A673 (cell line): ENCODE measurements around the gene SLC44A3. TPM values are rescaled to one million over a fixed set of nuclear protein-coding genes. Genes with fewer than 3 reads are reported as not detected.

Experiments used
- BruUV-seq: library from RNA; stranded (reverse); fragments of 400-500 nt; replicated peaks from 2 replicates; lab custom pipeline; 2021; lab: Mats Ljungman, UMichigan
- CTCF ChIA-PET: fragments of 300-600 bp; sonication (Branson Sonifier 250); formaldehyde crosslinking; loops from one replicate; lab custom pipeline; 2022; ENCODE audit warnings: antibody characterized with exemption; lab: Charles Lee
- POLR2A ChIA-PET: fragments of 300-600 bp; sonication (Branson Sonifier 250); formaldehyde crosslinking; loops from one replicate; lab custom pipeline; 2022; ENCODE audit warnings: antibody characterized with exemption; ENCODE audit not compliant: low non-redundant PET; lab: Charles Lee
- DNase-seq: peaks from one replicate; pipeline ENCODE4 v3.0.0-alpha.2; 2015; ENCODE audit warnings: low spot score
- H3K27ac ChIP-seq: fragments of 200-600 bp; sonication (generic); 2 replicates; pipeline ENCODE4 v1.5.1; 2016; ENCODE audit warnings: mixed run types, low read depth, mild to moderate bottlenecking, mixed read lengths, antibody characterized with exemption, low read length; ENCODE audit not compliant: poor library complexity, severe bottlenecking
- H3K27me3 ChIP-seq: fragments of 200-600 bp; sonication (generic); replicated peaks from 2 replicates; pipeline ENCODE4 v1.6.1; 2017; ENCODE audit warnings: mixed run types, low read depth, mild to moderate bottlenecking, mixed read lengths, antibody characterized with exemption, low read length; ENCODE audit not compliant: insufficient read depth, poor library complexity
- H3K36me3 ChIP-seq: fragments of 200-600 bp; sonication (generic); 2 replicates; pipeline ENCODE4 v1.6.1; 2016; ENCODE audit warnings: mixed run types, mild to moderate bottlenecking, mixed read lengths, antibody characterized with exemption, low read length; ENCODE audit not compliant: insufficient read depth, poor library complexity, severe bottlenecking
- H3K4me1 ChIP-seq: fragments of 200-600 bp; sonication (generic); 2 replicates; pipeline ENCODE4 v1.6.1; 2017; ENCODE audit warnings: mixed run types, mild to moderate bottlenecking, mixed read lengths, antibody characterized with exemption, low read length; ENCODE audit not compliant: insufficient read depth, poor library complexity, severe bottlenecking
- H3K4me3 ChIP-seq: fragments of 200-600 bp; sonication (generic); 2 replicates; pipeline ENCODE4 v1.5.1; 2016; ENCODE audit warnings: low read depth, mixed run types, mild to moderate bottlenecking, mixed read lengths, low read length; ENCODE audit not compliant: poor library complexity, severe bottlenecking
- H3K9me3 ChIP-seq: fragments of 200-600 bp; sonication (generic); 2 replicates; pipeline ENCODE4 v1.6.1; 2016; ENCODE audit warnings: mixed run types, low read depth, mild to moderate bottlenecking, mixed read lengths, antibody characterized with exemption, low read length; ENCODE audit not compliant: poor library complexity, severe bottlenecking
- CTCF ChIP-seq: fragments of 300-800, 200-600 bp; sonication (generic); conservative IDR thresholded peaks from 2 replicates; pipeline ENCODE4 v1.5.1; 2017; ENCODE audit warnings: low read depth, mild to moderate bottlenecking, antibody characterized with exemption, low read length, moderate library complexity, mixed read lengths
- EZH2 ChIP-seq: fragments of 200-600 bp; sonication (generic); IDR thresholded peaks from 2 replicates; pipeline ENCODE4 v1.6.1; 2017; ENCODE audit warnings: borderline replicate concordance, low read depth, mild to moderate bottlenecking, mixed read lengths, antibody characterized with exemption, low read length; ENCODE audit not compliant: poor library complexity, severe bottlenecking
- intact Hi-C: fragments of 100-400 bp; cut with micrococcal nuclease; formaldehyde crosslinking; loops from one replicate; pipeline ENCODE4 v1.10.0; 2022; ENCODE audit not compliant: unreplicated experiment
- total RNA-seq: library from RNA; stranded (reverse); gene quantifications from 2 replicates; pipeline ENCODE4 v1.2.3, GENCODE V29; 2021

SLC44A3 gene
- total RNA-seq, 1 experiment from 2014 or later, result not detected

DNA sequence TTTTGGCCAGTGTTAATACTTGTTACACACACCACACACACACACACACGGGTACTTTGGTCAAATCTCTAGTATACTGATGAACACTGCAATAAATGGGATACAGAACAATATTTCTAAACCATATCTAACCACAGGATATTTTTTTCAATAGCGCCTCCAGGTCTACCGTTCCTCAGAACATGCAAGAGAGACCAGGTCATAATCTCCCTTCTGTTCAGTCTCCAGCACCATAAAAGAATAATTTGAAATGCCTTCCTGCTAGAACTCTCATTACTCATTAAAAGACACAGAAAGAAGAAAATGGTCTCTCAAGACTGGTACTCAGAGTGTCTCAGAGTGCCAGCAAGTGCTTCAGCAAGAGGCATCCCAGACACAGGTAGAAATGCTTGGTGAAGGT, 11.5 kb upstream of the SLC44A3 start:
- Histone ChIP-seq H3K36me3 (no peaks in the 10 kb centered on the region), H3K4me1 (peaks cover under 1% of the 10 kb centered on the region), H3K4me3 (no peak overlapping the region), H3K9me3 (no peaks in the 10 kb centered on the region), H3K27ac (no peak overlapping the region), H3K27me3 (peaks cover 4% of the 10 kb centered on the region)
- CTCF ChIA-PET, result no interaction called here
- BruUV-seq, result no TSS peak
- POLR2A ChIA-PET, result no interaction called here
- intact Hi-C loops, result loop anchor here (5.0 kb wide), 2 partner anchors 234 to 761 kb away; no protein-coding TSS in a partner anchor
- no peak for DNase-seq
- TF ChIP-seq CTCF (no peak), EZH2 (no peak)

GRCh38 chr1:94812985-94813384, 7.2 kb upstream of the SLC44A3 start:
- intact Hi-C loops, result no loop called here
- H3K4me3 ChIP-seq, result no peak overlapping the region
- H3K36me3 ChIP-seq, result no peaks in the 10 kb centered on the region
- H3K9me3 ChIP-seq, result no peaks in the 10 kb centered on the region
- no peak for DNase-seq
- TF ChIP-seq EZH2 (no peak), CTCF (no peak)
- no TSS peak for BruUV-seq
- CTCF ChIA-PET, result no interaction called here
- H3K27ac ChIP-seq, result no peak overlapping the region
- H3K4me1 ChIP-seq, result no peaks in the 10 kb centered on the region
- peaks cover 19% of the 10 kb centered on the region for H3K27me3 ChIP-seq
- POLR2A ChIA-PET, result no interaction called here

GRCh38 chr1:94816030-94816429, 4.1 kb upstream of the SLC44A3 start:
- H3K36me3 ChIP-seq, result no peaks in the 10 kb centered on the region
- TF ChIP-seq EZH2 (no peak), CTCF (no peak)
- no peak overlapping the region for H3K4me3 ChIP-seq
- CTCF ChIA-PET, result no interaction called here
- H3K27ac ChIP-seq, result no peak overlapping the region
- POLR2A ChIA-PET, result no interaction called here
- BruUV-seq, result no TSS peak
- H3K4me1 ChIP-seq, result no peaks in the 10 kb centered on the region
- intact Hi-C loops, result no loop called here
- H3K27me3 ChIP-seq, result peaks cover 25% of the 10 kb centered on the region
- H3K9me3 ChIP-seq, result no peaks in the 10 kb centered on the region
- no peak for DNase-seq
